ENCODE data around the gene CSTPP1. TPM values are rescaled to one million over a fixed set of nuclear protein-coding genes. Genes with fewer than 3 reads are reported as not detected.

CSTPP1 gene
- 19.5 and 19.8 TPM in 2 replicates for polyA plus RNA-seq (2013)

- Histone ChIP-seq H4K8ac (ENCODE audit: low read depth, low read length) (peak within 1 kb of the TSS; percentile 88), H2AK5ac (ENCODE audit: low read length) (no peak within 1 kb of the TSS), H3K4me1 (ENCODE audit: control insufficient read depth in 1 of 2, insufficient read depth in 2 of 2, low read length in 2 of 2) (peaks cover 0 to 2% of the 10 kb centered on the region in 2 experiments), H3K14ac (ENCODE audit: low read length) (no peak within 1 kb of the TSS), H3K79me2 (ENCODE audit: control insufficient read depth, insufficient read depth, low read length, poor library complexity) (no peaks in the 10 kb centered on the region), H3K4ac (ENCODE audit: low read depth, low read length) (no peak within 1 kb of the TSS), H2BK5ac (ENCODE audit: low read depth, low read length, poor library complexity) (no peak within 1 kb of the TSS), H3K4me2 (ENCODE audit: low read length) (peak within 1 kb of the TSS; percentile 78), H3K27ac (ENCODE audit: low read depth, low read length) (peak within 1 kb of the TSS; percentile 15), H2BK120ac (ENCODE audit: insufficient read depth, low read length, poor library complexity) (no peak within 1 kb of the TSS), H3K4me3 (ENCODE audit: low read depth, low read length) (peak within 1 kb of the TSS; percentile 85), H3K9me3 (ENCODE audit: insufficient read depth, low read depth, low read length) (no peaks in the 10 kb centered on the region), H4K91ac (ENCODE audit: low read depth, low read length) (peak within 1 kb of the TSS; percentile 45), H2AFZ (ENCODE audit: insufficient read depth, low read length, poor library complexity) (peak within 1 kb of the TSS; percentile 90), H3K36me3 (ENCODE audit: control insufficient read depth in 1 of 2, insufficient read depth in 2 of 2, low read length in 2 of 2) (no peaks in the 10 kb centered on the region), H3K23ac (ENCODE audit: low read length) (no peak within 1 kb of the TSS), H3K27me3 (ENCODE audit: insufficient read depth, low read length) (no peaks in the 10 kb centered on the region), H3K79me1 (ENCODE audit: low read length) (no peaks in the 10 kb centered on the region), H2BK12ac (ENCODE audit: low read length) (no peak within 1 kb of the TSS), H4K12ac (ENCODE audit: low read depth, low read length) (peak within 1 kb of the TSS; percentile 49), H3K18ac (ENCODE audit: low read length) (no peak within 1 kb of the TSS), H3K9ac (ENCODE audit: low read length) (peak within 1 kb of the TSS; percentile 77)
- WGBS (ENCODE audit: extremely low coverage, insufficient coverage, insufficient read length) = no CpG with 5 or more reads among the region's 41 CpGs
- DNase-seq = peak; percentile 90 to 97
Measured at GRCh38 chr11:46936138-46937110, at the start of gene CSTPP1. CSTPP1 (plus strand) TSS chr11:46936761; CDS start chr11:46936806, 45 bp downstream.

- Histone ChIP-seq H3K23ac (ENCODE audit: low read length) (no peak overlapping the region), H4K8ac (ENCODE audit: low read depth, low read length) (no peak overlapping the region), H3K4me1 (ENCODE audit: control insufficient read depth in 1 of 2, insufficient read depth in 2 of 2, low read length in 2 of 2) (peaks cover 0 to 2% of the 10 kb centered on the region in 2 experiments), H3K79me1 (ENCODE audit: low read length) (no peaks in the 10 kb centered on the region), H3K4ac (ENCODE audit: low read depth, low read length) (no peak overlapping the region), H3K18ac (ENCODE audit: low read length) (no peak overlapping the region), H3K14ac (ENCODE audit: low read length) (no peak overlapping the region), H3K4me3 (ENCODE audit: low read depth, low read length) (no peak overlapping the region), H2BK120ac (ENCODE audit: insufficient read depth, low read length, poor library complexity) (no peak overlapping the region), H2BK5ac (ENCODE audit: low read depth, low read length, poor library complexity) (no peak overlapping the region), H3K79me2 (ENCODE audit: control insufficient read depth, insufficient read depth, low read length, poor library complexity) (no peaks in the 10 kb centered on the region), H4K12ac (ENCODE audit: low read depth, low read length) (no peak overlapping the region), H3K9ac (ENCODE audit: low read length) (no peak overlapping the region), H2AFZ (ENCODE audit: insufficient read depth, low read length, poor library complexity) (no peak overlapping the region), H4K91ac (ENCODE audit: low read depth, low read length) (no peak overlapping the region), H3K4me2 (ENCODE audit: low read length) (no peak overlapping the region), H3K27me3 (ENCODE audit: insufficient read depth, low read length) (no peaks in the 10 kb centered on the region), H2AK5ac (ENCODE audit: low read length) (no peak overlapping the region), H3K9me3 (ENCODE audit: insufficient read depth, low read depth, low read length) (peaks cover under 1% of the 10 kb centered on the region), H3K36me3 (ENCODE audit: control insufficient read depth in 1 of 2, insufficient read depth in 2 of 2, low read length in 2 of 2) (peaks cover 16 to 21% of the 10 kb centered on the region in 2 experiments), H3K27ac (ENCODE audit: low read depth, low read length) (no peak overlapping the region), H2BK12ac (ENCODE audit: low read length) (no peak overlapping the region)
- no CpG with 5 or more reads among the region's 5 CpGs for WGBS (ENCODE audit: extremely low coverage, insufficient coverage, insufficient read length)
- no peak for DNase-seq
Measured at GRCh38 chr11:46888636-46889035, 47.9 kb upstream of the CSTPP1 start.

GRCh38 chr11:46889251-46889650, 47.3 kb upstream of the CSTPP1 start:
- Histone ChIP-seq H4K12ac (ENCODE audit: low read depth, low read length) (no peak overlapping the region), H2AK5ac (ENCODE audit: low read length) (no peak overlapping the region), H2BK120ac (ENCODE audit: insufficient read depth, low read length, poor library complexity) (no peak overlapping the region), H3K36me3 (ENCODE audit: control insufficient read depth in 1 of 2, insufficient read depth in 2 of 2, low read length in 2 of 2) (peaks cover 14 to 18% of the 10 kb centered on the region in 2 experiments), H3K79me2 (ENCODE audit: control insufficient read depth, insufficient read depth, low read length, poor library complexity) (no peaks in the 10 kb centered on the region), H3K27ac (ENCODE audit: low read depth, low read length) (no peak overlapping the region), H3K4me3 (ENCODE audit: low read depth, low read length) (no peak overlapping the region), H3K9me3 (ENCODE audit: insufficient read depth, low read depth, low read length) (no peaks in the 10 kb centered on the region), H3K27me3 (ENCODE audit: insufficient read depth, low read length) (no peaks in the 10 kb centered on the region), H3K4me1 (ENCODE audit: control insufficient read depth in 1 of 2, insufficient read depth in 2 of 2, low read length in 2 of 2) (peaks cover 0 to 2% of the 10 kb centered on the region in 2 experiments), H3K79me1 (ENCODE audit: low read length) (no peaks in the 10 kb centered on the region), H4K91ac (ENCODE audit: low read depth, low read length) (no peak overlapping the region), H3K4me2 (ENCODE audit: low read length) (no peak overlapping the region), H2BK12ac (ENCODE audit: low read length) (no peak overlapping the region), H3K18ac (ENCODE audit: low read length) (no peak overlapping the region), H3K14ac (ENCODE audit: low read length) (no peak overlapping the region), H3K9ac (ENCODE audit: low read length) (no peak overlapping the region), H2AFZ (ENCODE audit: insufficient read depth, low read length, poor library complexity) (no peak overlapping the region), H2BK5ac (ENCODE audit: low read depth, low read length, poor library complexity) (no peak overlapping the region), H3K4ac (ENCODE audit: low read depth, low read length) (no peak overlapping the region), H3K23ac (ENCODE audit: low read length) (no peak overlapping the region), H4K8ac (ENCODE audit: low read depth, low read length) (no peak overlapping the region)
- no peak for DNase-seq
- WGBS (ENCODE audit: extremely low coverage, insufficient coverage, insufficient read length) = no CpG with 5 or more reads among the region's 7 CpGs

GRCh38 chr11:46889689-46890475, 46.7 kb upstream of the CSTPP1 start:
- no CpG with 5 or more reads among the region's 23 CpGs for WGBS (ENCODE audit: extremely low coverage, insufficient coverage, insufficient read length)
- Histone ChIP-seq H3K9me3 (ENCODE audit: insufficient read depth, low read depth, low read length) (no peaks in the 10 kb centered on the region), H3K18ac (ENCODE audit: low read length) (no peak overlapping the region), H3K9ac (ENCODE audit: low read length) (no peak overlapping the region), H2BK120ac (ENCODE audit: insufficient read depth, low read length, poor library complexity) (no peak overlapping the region), H4K12ac (ENCODE audit: low read depth, low read length) (no peak overlapping the region), H3K36me3 (ENCODE audit: control insufficient read depth in 1 of 2, insufficient read depth in 2 of 2, low read length in 2 of 2) (peaks cover 15 to 22% of the 10 kb centered on the region in 2 experiments), H3K27ac (ENCODE audit: low read depth, low read length) (no peak overlapping the region), H3K27me3 (ENCODE audit: insufficient read depth, low read length) (no peaks in the 10 kb centered on the region), H2BK5ac (ENCODE audit: low read depth, low read length, poor library complexity) (no peak overlapping the region), H2BK12ac (ENCODE audit: low read length) (no peak overlapping the region), H2AK5ac (ENCODE audit: low read length) (no peak overlapping the region), H3K79me2 (ENCODE audit: control insufficient read depth, insufficient read depth, low read length, poor library complexity) (no peaks in the 10 kb centered on the region), H3K14ac (ENCODE audit: low read length) (no peak overlapping the region), H4K91ac (ENCODE audit: low read depth, low read length) (no peak overlapping the region), H3K79me1 (ENCODE audit: low read length) (no peaks in the 10 kb centered on the region), H3K4me1 (ENCODE audit: control insufficient read depth in 1 of 2, insufficient read depth in 2 of 2, low read length in 2 of 2) (peaks cover 0 to 2% of the 10 kb centered on the region in 2 experiments), H4K8ac (ENCODE audit: low read depth, low read length) (no peak overlapping the region), H3K4ac (ENCODE audit: low read depth, low read length) (no peak overlapping the region), H3K4me3 (ENCODE audit: low read depth, low read length) (no peak overlapping the region), H2AFZ (ENCODE audit: insufficient read depth, low read length, poor library complexity) (no peak overlapping the region), H3K23ac (ENCODE audit: low read length) (no peak overlapping the region), H3K4me2 (ENCODE audit: low read length) (no peak overlapping the region)
- DNase-seq = peak; percentile 63 to 91
